IPS-NIHi7 (cell line): ENCODE measurements around the gene CDC6.

Experiments used
- DNase-seq: peaks from one replicate; pipeline ENCODE4 v3.0.0; 2012; ENCODE audit warnings: mixed read lengths; ENCODE audit errors: extremely low spot score

CDC6 gene

DNA sequence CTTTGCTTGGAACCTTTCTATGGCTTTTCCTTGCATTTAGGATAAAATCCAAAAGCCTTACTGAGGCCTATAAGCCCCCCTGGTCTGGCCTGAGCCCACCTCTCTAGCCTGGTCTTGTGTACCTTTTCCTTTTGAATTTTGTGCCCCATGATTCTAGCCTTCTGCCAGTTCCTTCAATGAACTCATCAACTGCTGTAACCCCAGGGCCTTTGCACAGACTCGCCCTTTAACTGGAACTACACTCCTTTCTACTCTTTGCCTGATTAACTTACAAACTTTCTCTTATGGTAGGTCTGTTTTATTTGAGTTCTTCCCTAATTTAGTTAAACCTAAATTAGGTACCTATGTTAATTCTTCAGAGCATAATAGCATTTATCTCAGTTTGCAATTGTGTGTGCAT, 52.6 kb downstream of the CDC6 start:
- no peak for DNase-seq

GRCh38 chr17:40340880-40341807, 53.5 kb downstream of the CDC6 start:
- DNase-seq, result peak; percentile 85

- DNase-seq, result peak; percentile 83
Observed at GRCh38 chr17:40341808-40342503, 54.3 kb downstream of the CDC6 start.

- no peak for DNase-seq
Observed at GRCh38 chr17:40342504-40343218, 55.0 kb downstream of the CDC6 start.

GRCh38 chr17:40343219-40344119, 55.8 kb downstream of the CDC6 start:
- DNase-seq, result no peak

- DNase-seq, result no peak
Observed at GRCh38 chr17:40344421-40345160, 56.9 kb downstream of the CDC6 start.

DNA sequence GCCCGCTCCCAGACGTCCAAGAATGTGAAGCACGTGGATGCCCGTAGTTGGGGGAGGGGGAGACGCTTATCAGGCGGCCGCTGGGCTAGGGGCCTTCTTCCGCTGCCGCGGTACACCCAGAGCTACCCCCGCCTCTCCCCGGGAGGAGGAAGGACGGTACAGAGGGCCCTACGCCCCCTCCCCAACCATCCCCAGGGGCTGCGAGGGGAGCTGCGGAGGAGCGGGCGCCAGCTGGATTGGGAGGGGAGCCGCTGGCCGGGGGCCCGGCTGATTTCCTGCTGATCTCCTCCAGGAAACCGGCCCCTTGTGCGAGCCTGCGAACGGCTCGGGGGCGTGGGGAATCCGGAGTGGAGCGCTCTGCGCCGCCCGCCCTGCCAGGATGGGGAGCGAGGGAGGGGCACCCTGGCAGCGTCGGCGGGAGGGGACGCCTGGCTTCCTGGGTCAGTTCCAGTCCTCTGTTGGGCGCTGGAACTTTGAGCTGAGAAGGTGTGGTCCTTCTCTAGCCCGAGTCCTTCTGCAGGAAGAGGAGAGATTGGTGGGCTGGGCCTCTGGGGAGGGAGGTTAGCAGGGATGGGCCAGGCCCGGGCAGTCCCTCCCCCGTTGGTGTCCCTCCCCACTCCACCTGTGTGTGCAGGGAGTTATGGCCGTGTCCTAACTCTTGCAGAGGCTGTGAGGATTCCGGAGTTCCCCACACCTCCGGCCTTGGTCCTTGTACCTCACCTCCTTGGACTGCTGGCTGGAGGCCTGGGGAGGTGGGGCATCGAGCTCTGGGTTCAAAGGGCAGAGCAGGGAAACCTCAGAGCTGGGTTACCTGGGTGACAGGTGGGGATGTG, 57.7 kb downstream of the CDC6 start:
- peak; percentile 75 for DNase-seq

- no peak for DNase-seq
Observed at GRCh38 chr17:40345994-40346764, 58.5 kb downstream of the CDC6 start.

- no peak for DNase-seq
Observed at GRCh38 chr17:40346765-40347158, 59.1 kb downstream of the CDC6 start.

DNA sequence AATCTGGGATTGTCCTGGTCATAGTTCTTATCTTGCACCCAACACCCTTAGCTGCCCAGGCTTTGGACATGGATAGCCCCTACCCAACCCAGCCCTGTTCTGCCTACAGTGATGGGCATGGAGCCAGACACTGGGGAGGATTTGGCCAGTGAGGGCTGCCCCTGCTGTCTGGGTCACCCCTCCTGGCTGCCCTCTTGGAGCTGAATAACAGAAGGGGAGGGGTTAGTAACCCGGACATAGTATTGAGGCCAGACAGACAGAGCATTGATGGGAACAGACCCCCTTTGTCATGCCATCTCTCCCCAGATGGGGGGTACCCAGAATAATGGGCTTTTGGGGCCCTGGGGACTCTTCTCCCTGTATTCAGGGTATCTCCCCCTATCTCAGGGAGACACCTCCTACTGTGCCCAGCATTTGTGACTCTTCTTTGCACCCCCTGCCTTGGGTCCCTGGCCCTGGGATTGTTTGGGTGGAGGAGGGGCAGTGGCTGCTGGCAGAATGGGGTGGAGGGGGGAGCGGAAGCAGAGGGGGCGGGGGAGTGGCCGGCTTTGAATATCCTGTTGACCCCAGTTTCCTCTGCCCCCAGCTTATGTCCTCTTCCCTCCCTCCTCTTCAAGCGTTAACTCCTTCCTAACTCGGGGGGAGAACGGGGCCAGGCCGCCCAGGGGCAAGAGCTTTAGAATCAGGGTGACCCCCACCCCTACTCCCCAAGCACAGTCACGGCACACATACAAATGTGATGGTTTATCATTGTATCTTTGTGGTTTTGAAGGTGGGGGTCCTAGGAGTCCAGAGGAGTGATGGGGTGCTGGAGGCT, 59.8 kb downstream of the CDC6 start:
- DNase-seq, result no peak

DNA sequence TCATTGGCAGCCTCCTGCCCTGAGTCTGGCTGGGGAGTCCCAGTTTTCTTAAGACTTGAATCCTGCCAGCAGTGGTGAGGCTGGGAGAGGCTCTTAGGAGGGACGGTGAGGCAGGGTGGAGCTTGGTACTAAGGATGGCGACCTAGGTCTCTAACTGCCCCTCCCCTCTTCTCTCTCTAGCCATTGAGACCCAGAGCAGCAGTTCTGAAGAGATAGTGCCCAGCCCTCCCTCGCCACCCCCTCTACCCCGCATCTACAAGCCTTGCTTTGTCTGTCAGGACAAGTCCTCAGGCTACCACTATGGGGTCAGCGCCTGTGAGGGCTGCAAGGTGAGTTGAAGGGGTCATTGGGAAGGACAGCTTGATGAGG, 60.4 kb downstream of the CDC6 start:
- DNase-seq, result no peak

DNA sequence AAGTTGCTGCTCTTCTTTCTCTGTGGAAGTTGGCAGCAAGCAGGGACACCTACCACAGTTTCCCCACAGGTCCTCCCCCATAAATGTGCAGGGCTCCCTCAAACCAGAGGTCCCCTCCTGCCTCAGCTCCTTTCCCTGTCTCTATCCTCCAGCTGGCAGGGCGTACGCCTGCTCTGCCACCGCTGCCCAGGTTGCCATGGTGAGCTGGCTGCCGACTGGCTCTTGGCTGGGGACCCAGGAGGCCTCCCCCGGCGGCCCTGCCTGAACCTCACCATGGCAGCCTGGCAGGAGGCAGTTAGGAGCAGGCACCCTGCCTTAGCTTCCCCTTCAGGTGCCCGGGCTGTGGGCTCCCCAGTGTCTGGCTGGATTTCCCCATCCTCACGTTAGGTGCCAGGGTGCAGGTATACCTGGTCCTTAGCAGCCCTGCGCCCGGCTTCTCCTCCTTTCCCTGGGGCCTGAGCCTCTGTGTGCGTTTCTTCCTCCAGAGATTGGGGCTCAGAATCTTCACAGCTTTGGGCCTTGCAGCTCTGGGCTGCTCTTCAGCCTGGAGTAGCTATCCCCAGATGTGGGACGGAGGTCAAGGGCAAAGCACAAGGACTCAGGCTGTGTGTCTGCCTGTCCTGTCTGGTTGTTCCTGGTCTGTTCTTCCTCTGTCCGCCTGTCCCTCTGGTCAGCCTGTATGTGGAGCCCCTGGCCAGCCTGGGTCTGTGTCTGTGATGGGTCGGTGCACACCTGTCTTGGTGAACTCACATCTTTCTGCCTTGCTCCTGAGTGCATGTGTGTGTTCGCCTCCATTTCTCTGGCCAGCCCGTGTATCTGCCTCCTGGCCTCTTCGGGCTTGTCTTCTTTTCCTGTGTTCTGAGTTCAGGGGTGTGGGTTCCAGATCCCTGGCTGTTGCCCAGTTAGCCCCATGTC, 61.1 kb downstream of the CDC6 start:
- DNase-seq, result no peak

DNA sequence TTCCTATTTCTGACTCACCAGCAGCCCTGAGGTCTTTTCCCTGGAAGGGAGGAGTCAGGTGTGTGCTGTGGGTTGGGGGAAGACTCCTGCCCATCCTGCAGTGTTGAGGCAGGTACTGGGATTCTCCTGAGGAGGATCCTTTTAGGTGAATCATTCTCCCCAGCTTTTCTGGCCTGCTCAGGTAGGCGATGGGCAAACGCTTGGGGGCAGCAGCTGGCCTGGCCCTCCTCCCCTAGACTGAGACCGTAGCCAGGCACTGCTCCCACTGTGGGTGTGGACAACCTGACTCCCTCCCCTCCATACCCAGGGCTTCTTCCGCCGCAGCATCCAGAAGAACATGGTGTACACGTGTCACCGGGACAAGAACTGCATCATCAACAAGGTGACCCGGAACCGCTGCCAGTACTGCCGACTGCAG, 61.8 kb downstream of the CDC6 start:
- DNase-seq, result no peak

- no peak for DNase-seq
Observed at GRCh38 chr17:40349895-40350688, 62.4 kb downstream of the CDC6 start.

- no peak for DNase-seq
Observed at GRCh38 chr17:40350689-40351358, 63.1 kb downstream of the CDC6 start.
